ENCODE measurements around the gene EFL1.
"Not testable (repeated sequence)": the region's sequence is repeated elsewhere in the genome, so short reads cannot be mapped to it uniquely, and the experiment has no call there.

GRCh38 chr15:82210066-82210597 is 52.4 kb downstream of the EFL1 start:
- TF ChIP-seq EP300 (IDR thresholded peaks at IDR 0.05; ENCODE audit: borderline replicate concordance in 1 of 2, control insufficient read depth in 1 of 2, low read depth in 2 of 2, low read length in 2 of 2); EZH2 (IDR thresholded peaks at IDR 0.05; ENCODE audit: borderline replicate concordance, control insufficient read depth, low read depth, low read length); CTCF (IDR thresholded peaks at IDR 0.05 in 2 of 3, conservative IDR thresholded peaks at IDR 0.05 in 1 of 3; ENCODE audit: control insufficient read depth in 2 of 3, extremely low read depth in 1 of 3, insufficient read depth in 1 of 3, low read depth in 3 of 3, low read length in 3 of 3): not testable (repeated sequence)

Data from GM12878 (cell line).